Mesodermal cell (in vitro differentiated cells): ENCODE results near the gene SOWAHB.
"Not testable (repeated sequence)": the region's sequence is repeated elsewhere in the genome, so short reads cannot be mapped to it uniquely, and the experiment has no call there.

Source experiments
- H3K27ac ChIP-seq: 2 replicates; pipeline ENCODE4 v1.7.0; 2013; ENCODE audit warnings: mild to moderate bottlenecking, low read depth, low read length, moderate library complexity; ENCODE audit not compliant: severe bottlenecking
- H3K36me3 ChIP-seq: 2 replicates; pipeline ENCODE4 v1.7.1; 2013; ENCODE audit warnings: mild to moderate bottlenecking, low read length, moderate library complexity; ENCODE audit not compliant: control insufficient read depth, insufficient read depth
- H3K4me1 ChIP-seq: one replicate; pipeline ENCODE4 v1.7.1; 2013; ENCODE audit warnings: mild to moderate bottlenecking, low read length; ENCODE audit not compliant: insufficient read depth, control insufficient read depth, poor library complexity, severe bottlenecking
- H3K4me3 ChIP-seq: 2 replicates; pipeline ENCODE4 v1.7.0; 2013; ENCODE audit warnings: low read length, control low read depth, mild to moderate bottlenecking; ENCODE audit not compliant: insufficient read depth, poor library complexity, severe bottlenecking; ENCODE audit errors: extremely low read depth
- H3K9me3 ChIP-seq: 2 replicates; pipeline ENCODE4 v1.7.1; 2013; ENCODE audit warnings: mild to moderate bottlenecking, low read length, moderate library complexity; ENCODE audit not compliant: control insufficient read depth
- WGBS, 2 experiments: methylation state at CpG; one replicate each; pipeline ENCODE4 v1.1.5; 2013; ENCODE audit warnings: missing lambda C conversion rate in 2 of 2; ENCODE audit not compliant: insufficient coverage in 2 of 2; 5-methylcytosine and 5-hydroxymethylcytosine counted together

SOWAHB gene

GRCh38 chr4:76873495-76873894, 24.4 kb downstream of the SOWAHB start:
- Histone ChIP-seq H3K9me3 (no peaks in the 10 kb centered on the region), H3K4me1 (no peaks in the 10 kb centered on the region), H3K27ac (no peak overlapping the region), H3K36me3 (no peaks in the 10 kb centered on the region), H3K4me3 (no peak overlapping the region)
- WGBS, 2 experiments = no CpG with 5 or more reads among the region's 1 CpG

- H3K36me3 ChIP-seq = no peaks in the 10 kb centered on the region
- H3K27ac ChIP-seq = no peak overlapping the region
- no peaks in the 10 kb centered on the region for H3K4me1 ChIP-seq
- no peak overlapping the region for H3K4me3 ChIP-seq
- H3K9me3 ChIP-seq = no peaks in the 10 kb centered on the region
These were observed 25.4 kb downstream of the SOWAHB start for GRCh38 chr4:76872556-76872955.

GRCh38 chr4:76868780-76869179, 29.2 kb downstream of the SOWAHB start:
- H3K9me3 ChIP-seq, H3K4me1 ChIP-seq, H3K4me3 ChIP-seq, H3K27ac ChIP-seq, H3K36me3 ChIP-seq: not testable (repeated sequence)
- 74 to 87% methylated on average over 3 to 4 of the region's 4 CpGs for WGBS, 2 experiments

- Histone ChIP-seq H3K27ac (no peak overlapping the region), H3K9me3 (no peaks in the 10 kb centered on the region), H3K36me3 (no peaks in the 10 kb centered on the region), H3K4me1 (no peaks in the 10 kb centered on the region), H3K4me3 (no peak overlapping the region)
- 61 to 62% methylated on average over 7 to 8 of the region's 16 CpGs for WGBS, 2 experiments
These were observed 29.9 kb downstream of the SOWAHB start for GRCh38 chr4:76867880-76868655.

- Histone ChIP-seq H3K9me3 (no peaks in the 10 kb centered on the region), H3K27ac (no peak overlapping the region), H3K4me3 (no peak overlapping the region), H3K4me1 (no peaks in the 10 kb centered on the region), H3K36me3 (no peaks in the 10 kb centered on the region)
- WGBS, 2 experiments = 92 to 100% methylated on average over 3 of the region's 7 CpGs
These were observed 30.6 kb downstream of the SOWAHB start for GRCh38 chr4:76867377-76867776.

GRCh38 chr4:76866641-76867040, 31.3 kb downstream of the SOWAHB start:
- H3K4me1 ChIP-seq = no peaks in the 10 kb centered on the region
- no peak overlapping the region for H3K27ac ChIP-seq
- no peaks in the 10 kb centered on the region for H3K9me3 ChIP-seq
- H3K36me3 ChIP-seq = no peaks in the 10 kb centered on the region
- 83 to 84% methylated on average over 9 of the region's 9 CpGs for WGBS, 2 experiments
- no peak overlapping the region for H3K4me3 ChIP-seq

GRCh38 chr4:76858319-76858718, 39.6 kb downstream of the SOWAHB start:
- WGBS, 2 experiments = no CpG with 5 or more reads among the region's 1 CpG
- Histone ChIP-seq H3K4me3 (no peak overlapping the region), H3K9me3 (peaks cover 4% of the 10 kb centered on the region), H3K4me1 (peaks cover 6% of the 10 kb centered on the region), H3K27ac (no peak overlapping the region), H3K36me3 (no peaks in the 10 kb centered on the region)

- Histone ChIP-seq H3K27ac (no peak overlapping the region), H3K4me3 (no peak overlapping the region)
- 80 to 100% methylated on average over 1 to 2 of the region's 2 CpGs for WGBS, 2 experiments
These were observed 40.9 kb downstream of the SOWAHB start for GRCh38 chr4:76857074-76857409.

GRCh38 chr4:76856243-76857073, 41.5 kb downstream of the SOWAHB start:
- WGBS, 2 experiments = 75 to 79% methylated on average over 2 of the region's 4 CpGs
- Histone ChIP-seq H3K4me1 (peaks cover 6% of the 10 kb centered on the region), H3K9me3 (peaks cover 4% of the 10 kb centered on the region), H3K4me3 (no peak overlapping the region), H3K27ac (peak overlapping the region; percentile 6), H3K36me3 (no peaks in the 10 kb centered on the region)

More at GRCh38 chr4:76857074-76857409, 40.9 kb downstream of the SOWAHB start:
- peaks cover 4% of the 10 kb centered on the region for H3K9me3 ChIP-seq
- H3K36me3 ChIP-seq = no peaks in the 10 kb centered on the region
- H3K4me1 ChIP-seq = peaks cover 6% of the 10 kb centered on the region

- Histone ChIP-seq H3K36me3 (no peaks in the 10 kb centered on the region), H3K4me3 (no peak overlapping the region), H3K4me1 (peaks cover 6% of the 10 kb centered on the region), H3K27ac (no peak overlapping the region), H3K9me3 (peaks cover 4% of the 10 kb centered on the region)
- WGBS, 2 experiments = 90 to 100% methylated on average over 2 to 5 of the region's 8 CpGs
These were observed 43.1 kb downstream of the SOWAHB start for GRCh38 chr4:76854858-76855257.

- H3K27ac ChIP-seq = no peak overlapping the region
- H3K4me3 ChIP-seq = no peak overlapping the region
- H3K36me3 ChIP-seq = no peaks in the 10 kb centered on the region
- WGBS, 2 experiments = 95 to 100% methylated on average over 2 of the region's 2 CpGs
- H3K4me1 ChIP-seq = peaks cover 1% of the 10 kb centered on the region
- peaks cover 8% of the 10 kb centered on the region for H3K9me3 ChIP-seq
These were observed 46.6 kb downstream of the SOWAHB start for GRCh38 chr4:76851375-76851774.
